HG02981 (cell line): ENCODE data around the gene PAWR.
"Not testable (repeated sequence)": the region's sequence is repeated elsewhere in the genome, so short reads cannot be mapped to it uniquely, and the experiment has no call there.

Experiments
- ATAC-seq: cut with Tn5 transposase; IDR thresholded peaks from one replicate; pipeline ENCODE4 v1.9.1; 2021; ENCODE audit warnings: mild to moderate bottlenecking, moderate library complexity; ENCODE audit not compliant: unreplicated experiment

PAWR gene

GRCh38 chr12:79650440-79650839 lies 40.3 kb downstream of the PAWR start:
- ATAC-seq: no peak

- ATAC-seq: no peak
Observed at GRCh38 chr12:79648881-79649280, 41.9 kb downstream of the PAWR start.

GRCh38 chr12:79646843-79647242 lies 43.9 kb downstream of the PAWR start:
- ATAC-seq: not testable (repeated sequence)

DNA sequence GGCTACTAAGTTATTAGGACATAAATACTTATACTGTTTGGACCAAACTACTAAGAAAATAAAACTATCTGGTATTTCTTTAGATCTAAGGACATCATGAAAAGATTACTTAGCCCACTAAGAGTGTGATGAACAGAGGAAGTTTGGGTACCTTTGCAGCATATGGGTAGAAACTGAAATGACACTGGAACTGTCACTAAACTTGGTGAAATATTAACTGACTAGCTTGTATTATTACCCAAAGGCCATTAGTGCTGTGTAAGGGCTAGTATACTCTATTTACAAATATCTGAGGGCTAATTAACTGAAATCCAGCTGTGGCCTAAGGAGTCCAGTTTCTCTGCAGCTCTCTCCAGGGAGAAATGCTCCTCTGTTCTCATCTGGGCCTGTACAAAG lies 45.5 kb downstream of the PAWR start:
- ATAC-seq: peak; percentile 100

- ATAC-seq: peak; percentile 18
Observed at GRCh38 chr12:79644274-79645234, 46.2 kb downstream of the PAWR start.

GRCh38 chr12:79643821-79644220 lies 46.9 kb downstream of the PAWR start:
- ATAC-seq: no peak

DNA sequence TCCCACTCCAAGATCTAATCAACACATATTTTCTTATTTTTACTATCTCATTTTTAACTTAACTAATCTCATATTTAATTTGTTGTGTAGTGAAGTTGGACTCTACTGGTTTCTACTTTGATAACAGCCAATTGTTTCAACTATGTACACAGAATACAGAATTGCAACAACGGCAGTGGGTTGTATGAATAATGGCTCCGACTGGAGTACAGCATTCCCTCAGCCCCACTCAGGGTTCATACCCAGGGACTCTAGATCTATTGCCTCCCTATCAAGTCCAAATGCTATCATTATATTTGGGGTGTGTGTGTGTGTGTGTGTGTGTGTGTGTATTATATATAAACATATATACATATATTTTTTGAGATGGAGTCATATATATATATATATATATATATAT lies 52.3 kb downstream of the PAWR start:
- ATAC-seq: no peak

- no peak for ATAC-seq
Observed at GRCh38 chr12:79637093-79637492, 53.7 kb downstream of the PAWR start.

DNA sequence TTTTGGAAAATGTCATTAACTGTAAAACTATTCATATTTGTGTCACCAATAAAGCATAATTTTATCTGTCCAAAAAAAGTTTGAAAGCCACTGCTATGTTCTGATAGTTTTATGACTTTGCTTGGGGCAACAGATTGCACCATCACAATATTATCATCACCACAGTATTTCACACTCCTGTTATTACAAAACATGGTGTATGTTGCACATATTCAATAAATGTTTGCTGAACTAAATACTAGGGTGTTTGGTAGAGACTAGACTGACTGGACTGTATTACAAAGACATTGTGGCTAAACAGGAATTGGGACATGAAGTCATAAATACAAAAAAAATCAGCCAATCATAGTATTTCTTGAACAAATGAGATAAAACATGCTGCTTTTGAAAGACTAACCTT lies 55.1 kb downstream of the PAWR start:
- ATAC-seq: no peak

DNA sequence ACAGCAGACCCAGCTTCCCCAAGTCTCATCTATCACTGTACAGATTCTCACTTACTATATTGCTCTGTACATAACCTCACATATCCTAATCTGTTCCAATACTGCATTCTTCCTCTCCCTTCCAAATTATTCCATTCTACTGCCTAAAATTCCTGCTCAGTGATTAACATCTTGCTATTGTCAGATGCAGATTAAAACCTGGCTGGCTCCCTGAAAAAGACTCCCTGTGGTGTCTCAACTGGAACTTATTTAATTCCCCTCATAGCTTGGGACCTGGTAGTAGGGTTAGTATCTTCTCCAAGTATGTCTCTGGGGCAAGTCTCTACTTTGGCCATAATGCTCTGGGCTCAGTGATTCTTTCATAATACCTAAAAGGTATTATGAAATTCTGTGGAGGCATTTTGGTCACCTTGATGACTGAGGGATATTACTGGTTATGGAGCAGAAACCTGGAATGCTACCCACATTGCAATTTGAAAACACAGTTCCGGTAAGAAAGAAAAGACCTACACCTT lies 55.8 kb downstream of the PAWR start:
- no peak for ATAC-seq

GRCh38 chr12:79629561-79629960 lies 61.2 kb downstream of the PAWR start:
- ATAC-seq: no peak

- not testable (repeated sequence) for ATAC-seq
Observed at GRCh38 chr12:79626735-79627134, 64.0 kb downstream of the PAWR start.

DNA sequence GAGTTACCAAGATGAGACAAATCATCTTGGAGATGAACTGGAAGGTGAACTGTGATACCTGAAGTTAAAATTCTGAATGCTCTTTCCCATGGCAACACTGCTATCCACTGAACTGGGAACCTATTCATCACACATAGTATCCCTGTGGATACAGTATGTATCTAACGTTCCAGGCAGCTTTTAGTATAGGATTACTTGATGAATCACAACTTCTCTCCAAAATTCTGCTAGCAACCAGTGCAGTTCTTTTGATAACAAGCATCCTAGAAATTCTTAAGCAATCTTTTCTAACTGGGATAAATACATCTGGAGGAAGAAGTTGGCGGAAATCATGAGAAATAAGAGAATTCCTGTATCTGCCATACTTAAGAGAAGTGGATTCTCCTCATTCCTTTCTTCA lies 66.4 kb downstream of the PAWR start:
- no peak for ATAC-seq

GRCh38 chr12:79619872-79620562 lies 70.7 kb downstream of the PAWR start:
- ATAC-seq: no peak

DNA sequence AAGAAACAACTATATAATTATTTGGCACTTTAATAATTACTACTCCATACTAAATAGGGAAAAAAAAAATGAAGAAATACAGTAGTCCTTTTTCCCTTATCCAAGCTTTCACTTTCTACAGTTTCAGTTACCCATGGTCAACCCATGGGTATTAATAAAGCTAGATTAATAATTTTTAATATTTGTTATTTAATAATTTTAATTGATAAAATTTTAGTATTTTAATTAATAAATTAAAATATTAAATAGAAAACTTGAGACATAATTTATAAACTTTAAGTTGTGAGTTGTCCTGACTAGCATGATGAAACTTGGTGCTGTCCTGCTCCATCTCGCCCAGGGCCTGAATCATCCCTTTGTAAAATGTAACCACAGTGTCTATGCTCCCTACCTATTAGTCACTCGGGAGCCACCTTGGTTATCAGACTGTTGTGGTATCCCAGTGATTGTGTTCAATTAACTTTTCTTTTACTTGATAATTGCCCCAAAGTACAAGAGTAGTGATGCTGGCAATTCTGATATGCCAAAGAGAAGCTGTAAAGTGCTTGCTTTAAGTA lies 71.8 kb downstream of the PAWR start:
- no peak for ATAC-seq

DNA sequence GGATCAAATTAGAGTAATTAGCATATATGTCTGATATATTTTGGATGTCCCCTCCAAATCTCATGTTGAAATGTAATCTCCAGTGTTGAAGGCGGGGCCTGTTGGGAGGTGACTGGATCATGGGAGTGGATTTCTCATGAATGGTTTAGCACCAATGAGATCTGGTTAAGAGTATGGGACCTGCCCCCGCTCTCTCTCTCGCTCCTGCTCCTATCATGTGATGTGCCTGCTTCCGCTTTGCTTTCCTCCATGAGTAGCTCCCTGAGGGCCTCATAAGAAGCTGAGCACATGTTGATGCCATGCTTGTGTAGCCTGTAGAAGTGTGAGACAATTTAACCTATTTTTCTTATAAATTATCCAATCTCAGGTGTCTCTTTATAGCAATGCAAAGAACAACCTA lies 73.1 kb downstream of the PAWR start:
- ATAC-seq: no peak

GRCh38 chr12:79615596-79616560 lies 74.9 kb downstream of the PAWR start:
- peak; percentile 57 for ATAC-seq

DNA sequence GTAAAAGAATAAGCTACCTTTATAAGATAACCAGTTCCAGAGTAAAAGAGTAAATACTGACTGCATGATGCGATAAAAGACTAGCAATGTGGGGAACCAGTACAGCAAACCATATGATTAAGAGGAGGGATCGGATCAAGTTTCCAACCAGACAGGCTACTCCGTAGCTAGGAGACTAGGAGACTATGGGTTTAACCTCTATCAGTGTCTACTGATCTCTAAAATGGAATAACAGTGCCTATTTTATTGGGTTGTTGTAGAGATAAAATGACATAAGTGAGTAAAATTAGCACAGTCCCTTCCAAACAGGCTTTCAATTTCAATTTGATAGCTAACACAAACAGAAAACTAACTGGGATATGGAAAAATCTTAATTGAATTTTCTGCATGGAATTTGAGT lies 76.0 kb downstream of the PAWR start:
- no peak for ATAC-seq

DNA sequence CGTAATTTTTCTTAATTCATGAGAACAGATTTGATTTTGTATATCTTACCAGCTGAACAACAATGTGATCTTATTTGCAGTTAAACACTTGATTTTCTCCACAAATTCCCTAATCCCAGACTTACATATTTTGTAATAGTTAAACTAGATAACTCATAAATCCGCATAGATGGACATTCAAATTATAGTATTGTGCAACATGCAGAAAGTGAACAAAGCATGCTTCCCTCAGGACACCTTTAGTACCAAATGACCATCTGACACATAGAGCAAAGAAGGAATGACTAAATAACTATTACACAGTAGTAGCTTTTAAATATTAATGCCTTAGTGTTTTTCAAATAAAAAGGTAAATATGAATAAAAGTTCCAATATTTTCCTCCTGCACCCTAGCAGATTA lies 88.9 kb downstream of the PAWR start:
- ATAC-seq: no peak

- no peak for ATAC-seq
Observed at GRCh38 chr12:79597910-79598309, 92.9 kb downstream of the PAWR start.
